Activated CD8-positive, alpha-beta memory T cell treated with anti-CD3 and anti-CD28 coated beads, Interleukin-2, amount 50 U/mL, for 24 hours (primary cell): ENCODE data around the gene MACF1.

Source experiments
- DNase-seq: peaks from one replicate; pipeline ENCODE4 v3.0.0-alpha.2; 2020; ENCODE audit errors: extremely low read depth

MACF1 gene

GRCh38 chr1:39214714-39214997, 10.2 kb downstream of the MACF1 start:
- no peak for DNase-seq

GRCh38 chr1:39214998-39215873, 10.7 kb downstream of the MACF1 start:
- no peak for DNase-seq

GRCh38 chr1:39216771-39217170, 12.3 kb downstream of the MACF1 start:
- DNase-seq: no peak

GRCh38 chr1:39220891-39221870, 16.7 kb downstream of the MACF1 start:
- DNase-seq: no peak

- DNase-seq: no peak
Measured at GRCh38 chr1:39224295-39224829, 19.9 kb downstream of the MACF1 start.

- no peak for DNase-seq
Measured at GRCh38 chr1:39226836-39227235, 22.3 kb downstream of the MACF1 start.

GRCh38 chr1:39228252-39228651, 23.8 kb downstream of the MACF1 start:
- no peak for DNase-seq

GRCh38 chr1:39229504-39229903, 25.0 kb downstream of the MACF1 start:
- DNase-seq: no peak

GRCh38 chr1:39230261-39231190, 26.0 kb downstream of the MACF1 start:
- DNase-seq: no peak

- DNase-seq: no peak
Measured at GRCh38 chr1:39236971-39237370, 32.5 kb downstream of the MACF1 start.

- no peak for DNase-seq
Measured at GRCh38 chr1:39238476-39238875, 34.0 kb downstream of the MACF1 start.

- DNase-seq: no peak
Measured at GRCh38 chr1:39239968-39240367, 35.5 kb downstream of the MACF1 start.

GRCh38 chr1:39243302-39243701, 38.8 kb downstream of the MACF1 start:
- DNase-seq: no peak

GRCh38 chr1:39250460-39251240, 46.2 kb downstream of the MACF1 start:
- DNase-seq: no peak

- DNase-seq: no peak
Measured at GRCh38 chr1:39255222-39255621, 50.7 kb downstream of the MACF1 start.

GRCh38 chr1:39258146-39258924, 53.8 kb downstream of the MACF1 start:
- peak; percentile 24 for DNase-seq

GRCh38 chr1:39258925-39259244, 54.4 kb downstream of the MACF1 start:
- DNase-seq: no peak

GRCh38 chr1:39261712-39262221, 57.3 kb downstream of the MACF1 start:
- DNase-seq: no peak

GRCh38 chr1:39262802-39263201, 58.3 kb downstream of the MACF1 start:
- no peak for DNase-seq

GRCh38 chr1:39266269-39266668, 61.8 kb downstream of the MACF1 start:
- DNase-seq: no peak
